Measurements from ENCODE around the gene KRTAP9-6.

The KRTAP9-6 gene

GRCh38 chr17:41294016-41294415 lies 28.8 kb downstream of the KRTAP9-6 start:
- no peak for TF ChIP-seq CTCF (IDR thresholded peaks at IDR 0.05; ENCODE audit: borderline replicate concordance, insufficient read depth, low read depth, low read length)
- H3K4me3 ChIP-seq (ENCODE audit: low read depth, low read length): no peak overlapping the region

- no peak for TF ChIP-seq CTCF (IDR thresholded peaks at IDR 0.05; ENCODE audit: borderline replicate concordance, insufficient read depth, low read depth, low read length)
- no peak overlapping the region for H3K4me3 ChIP-seq (ENCODE audit: low read depth, low read length)
These were observed 31.7 kb downstream of the KRTAP9-6 start for GRCh38 chr17:41296846-41297245.

GRCh38 chr17:41298458-41299135 lies 33.4 kb downstream of the KRTAP9-6 start:
- TF ChIP-seq CTCF (IDR thresholded peaks at IDR 0.05; ENCODE audit: borderline replicate concordance, insufficient read depth, low read depth, low read length): no peak
- no peak overlapping the region for H3K4me3 ChIP-seq (ENCODE audit: low read depth, low read length)

GRCh38 chr17:41301204-41301790 lies 36.1 kb downstream of the KRTAP9-6 start:
- H3K4me3 ChIP-seq (ENCODE audit: low read depth, low read length): no peak overlapping the region
- TF ChIP-seq CTCF (IDR thresholded peaks at IDR 0.05; ENCODE audit: borderline replicate concordance, insufficient read depth, low read depth, low read length): no peak

GRCh38 chr17:41301916-41302901 lies 37.0 kb downstream of the KRTAP9-6 start, which contains the start of gene KRTAP29-1:
Gene KRTAP29-1, minus strand, starts transcription at chr17:41302851. Its CDS starts 0 bp downstream, at chr17:41302851.
- H3K4me3 ChIP-seq (ENCODE audit: low read depth, low read length): no peak within 1 kb of the TSS
- no peak for TF ChIP-seq CTCF (IDR thresholded peaks at IDR 0.05; ENCODE audit: borderline replicate concordance, insufficient read depth, low read depth, low read length)

GRCh38 chr17:41302981-41303380 lies 37.8 kb downstream of the KRTAP9-6 start:
- TF ChIP-seq CTCF (IDR thresholded peaks at IDR 0.05; ENCODE audit: borderline replicate concordance, insufficient read depth, low read depth, low read length): no peak
- no peak overlapping the region for H3K4me3 ChIP-seq (ENCODE audit: low read depth, low read length)

Measured in GM12875 (cell line).